ENCODE data around the gene SETD2.
A peak's percentile ranks its signal among the peaks of the same experiment; 100 is the strongest.

SETD2 gene

DNA sequence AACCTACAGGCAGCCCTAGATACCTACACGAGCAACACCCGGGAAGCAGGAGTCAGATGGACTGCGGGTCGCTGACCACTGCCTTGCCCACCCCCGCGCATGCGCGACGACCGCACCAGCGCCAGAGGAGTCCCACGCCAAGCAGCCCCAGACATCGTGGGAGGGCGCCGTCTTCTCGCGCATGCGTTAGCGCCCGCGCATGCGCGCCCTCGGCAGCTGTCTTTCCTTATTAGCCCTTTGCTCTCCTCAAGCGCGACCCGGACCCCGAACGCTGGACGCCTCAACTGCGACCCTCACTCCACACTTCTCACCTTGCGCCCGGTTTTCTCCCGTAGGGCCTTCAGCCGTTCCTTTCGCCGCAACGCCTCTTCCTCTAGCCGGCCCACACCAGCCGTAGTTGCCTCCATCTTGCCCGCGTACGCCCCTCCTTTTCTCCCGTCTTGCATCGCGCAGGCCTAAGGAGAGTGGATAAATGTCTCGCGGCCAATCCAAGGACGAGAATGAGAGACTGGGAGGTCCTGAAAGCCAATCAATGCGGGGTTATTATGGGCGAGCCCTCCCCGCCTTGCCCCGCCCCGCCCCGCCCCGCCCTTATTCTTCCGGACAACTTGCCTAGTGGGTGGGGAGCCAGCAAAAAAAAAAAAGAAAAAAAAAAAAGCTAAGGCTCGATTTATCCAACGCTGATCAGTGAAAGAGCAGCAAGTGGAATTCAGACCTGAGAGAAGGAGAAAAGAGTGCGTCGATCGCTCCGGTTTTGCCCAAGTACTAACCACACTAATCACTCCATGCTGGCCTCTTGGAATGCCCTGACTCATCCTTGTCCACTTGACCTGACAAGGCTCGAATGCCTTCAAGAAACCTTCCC lies 187.4 kb downstream of the SETD2 start, which contains the start of gene CCDC12:
TSS of gene CCDC12 (minus strand) at position 420 of the 865 bp plus-strand sequence. CDS start at position 407, 13 bp downstream.
- TF ChIP-seq, protein P1, sequence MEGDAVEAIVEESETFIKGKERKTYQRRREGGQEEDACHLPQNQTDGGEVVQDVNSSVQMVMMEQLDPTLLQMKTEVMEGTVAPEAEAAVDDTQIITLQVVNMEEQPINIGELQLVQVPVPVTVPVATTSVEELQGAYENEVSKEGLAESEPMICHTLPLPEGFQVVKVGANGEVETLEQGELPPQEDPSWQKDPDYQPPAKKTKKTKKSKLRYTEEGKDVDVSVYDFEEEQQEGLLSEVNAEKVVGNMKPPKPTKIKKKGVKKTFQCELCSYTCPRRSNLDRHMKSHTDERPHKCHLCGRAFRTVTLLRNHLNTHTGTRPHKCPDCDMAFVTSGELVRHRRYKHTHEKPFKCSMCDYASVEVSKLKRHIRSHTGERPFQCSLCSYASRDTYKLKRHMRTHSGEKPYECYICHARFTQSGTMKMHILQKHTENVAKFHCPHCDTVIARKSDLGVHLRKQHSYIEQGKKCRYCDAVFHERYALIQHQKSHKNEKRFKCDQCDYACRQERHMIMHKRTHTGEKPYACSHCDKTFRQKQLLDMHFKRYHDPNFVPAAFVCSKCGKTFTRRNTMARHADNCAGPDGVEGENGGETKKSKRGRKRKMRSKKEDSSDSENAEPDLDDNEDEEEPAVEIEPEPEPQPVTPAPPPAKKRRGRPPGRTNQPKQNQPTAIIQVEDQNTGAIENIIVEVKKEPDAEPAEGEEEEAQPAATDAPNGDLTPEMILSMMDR (IDR thresholded peaks at IDR 0.05; ENCODE audit: control insufficient read depth, extremely low read depth, insufficient read depth): 0 out of 2 replicates have a peak, but pooled peaks have one; percentile 1
- peak within 1 kb of the TSS; percentile 98 for H3K4me3 ChIP-seq (ENCODE audit: low read depth, low read length)

DNA sequence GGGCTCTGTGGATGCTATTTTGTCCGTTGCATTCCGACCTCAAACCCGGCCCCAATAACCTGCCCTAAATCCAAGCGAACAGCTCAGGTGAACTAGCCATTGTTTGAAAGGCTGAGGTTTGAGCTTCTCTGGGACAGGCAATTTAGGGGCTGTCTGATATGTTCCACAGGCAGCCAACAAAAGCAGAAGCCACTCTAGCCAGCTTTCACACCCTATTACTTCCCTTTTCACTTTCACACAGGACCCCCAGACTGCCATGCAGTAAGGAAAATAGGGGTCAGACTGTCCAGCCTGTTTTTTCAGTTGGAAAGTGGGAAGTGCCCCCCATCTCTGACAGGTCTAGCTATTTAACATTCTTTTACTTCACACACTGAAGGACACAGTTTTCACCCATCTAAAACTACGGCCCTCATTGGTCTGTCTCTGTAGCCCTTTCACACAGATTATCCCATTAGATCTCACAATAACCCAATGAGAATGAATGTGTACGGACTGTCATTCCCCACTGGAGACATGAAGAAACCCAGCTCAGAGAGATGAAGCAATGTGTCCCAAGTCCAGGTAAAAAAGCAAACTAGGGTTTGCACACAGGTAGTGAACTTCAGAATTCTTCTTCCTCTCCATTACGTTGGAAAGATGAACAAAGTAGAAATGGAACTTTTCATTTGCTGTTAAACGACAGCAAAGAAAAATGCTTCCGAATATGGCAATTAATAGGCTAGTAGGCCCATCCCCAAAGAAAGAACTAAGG lies 189.3 kb downstream of the SETD2 start:
- DNase-seq (ENCODE audit: low read depth): no peak
- no peak overlapping the region for H3K4me3 ChIP-seq (ENCODE audit: low read depth, low read length)
- TF ChIP-seq, protein P1 (IDR thresholded peaks at IDR 0.05; ENCODE audit: control insufficient read depth, extremely low read depth, insufficient read depth): no peak

More for the DNA sequence above, 187.4 kb downstream of the SETD2 start, which contains the start of gene CCDC12:
- DNase-seq (ENCODE audit: low read depth): peak; percentile 98

DNA sequence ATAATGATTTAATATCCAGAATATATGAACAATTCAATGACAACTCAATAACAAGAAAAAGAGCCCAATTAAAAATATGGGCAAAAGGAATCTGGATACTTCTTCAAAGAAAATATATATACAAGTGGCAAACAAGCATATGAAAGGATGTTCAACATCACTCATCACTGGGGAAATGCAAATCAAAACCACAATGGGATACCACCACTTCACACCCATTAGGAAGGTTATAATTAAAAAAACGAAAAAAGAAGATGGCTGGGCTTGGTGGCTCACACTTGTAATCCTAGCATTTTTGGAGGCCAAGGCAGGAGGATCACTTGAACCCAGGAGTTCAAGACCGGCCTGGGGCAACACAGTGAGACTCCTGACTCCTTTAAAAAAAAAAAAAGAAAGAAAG lies 191.5 kb downstream of the SETD2 start:
- H3K4me3 ChIP-seq (ENCODE audit: low read depth, low read length): no peak overlapping the region
- DNase-seq (ENCODE audit: low read depth): no peak
- TF ChIP-seq, protein P1 (IDR thresholded peaks at IDR 0.05; ENCODE audit: control insufficient read depth, extremely low read depth, insufficient read depth): no peak

DNA sequence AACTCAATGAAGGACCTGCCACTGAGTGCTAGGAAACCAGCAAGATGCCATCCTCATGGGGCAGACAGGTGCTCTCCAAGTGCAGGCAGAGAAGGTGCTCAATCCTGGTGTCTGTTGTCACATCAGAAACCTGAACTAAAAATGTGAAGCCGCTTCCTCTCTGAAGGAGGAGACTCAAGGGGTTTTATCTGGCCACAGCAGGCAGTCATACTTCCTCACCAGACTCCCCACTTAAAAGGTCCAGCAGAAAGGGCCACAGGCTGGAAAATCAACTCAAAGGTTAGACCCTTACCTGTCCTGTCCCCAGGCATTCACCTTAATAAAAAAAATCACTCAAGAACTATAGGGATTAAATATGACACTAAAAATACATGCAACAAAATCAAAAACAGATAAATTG lies 192.2 kb downstream of the SETD2 start:
- no peak for DNase-seq (ENCODE audit: low read depth)

DNA sequence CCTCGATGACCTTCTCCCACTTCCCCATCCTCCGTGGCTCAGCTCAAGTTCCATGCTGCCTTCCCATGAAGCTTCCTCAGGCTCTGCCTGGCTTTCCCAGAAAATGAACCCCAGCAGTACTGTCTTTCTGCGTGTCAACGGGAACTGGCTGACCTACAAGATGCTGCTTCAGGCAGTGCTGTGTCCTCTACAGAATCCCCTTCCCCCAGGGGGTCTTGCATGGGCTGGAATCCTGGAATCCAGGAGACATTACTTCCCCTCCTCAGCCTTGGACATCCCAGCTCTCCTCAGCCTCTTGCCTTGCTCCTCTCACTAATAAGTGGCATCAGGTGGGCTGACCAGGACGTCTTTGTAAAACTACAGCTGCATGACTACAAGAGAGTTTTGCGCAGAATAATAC lies 192.8 kb downstream of the SETD2 start:
- DNase-seq (ENCODE audit: low read depth): no peak
- no peak overlapping the region for H3K4me3 ChIP-seq (ENCODE audit: low read depth, low read length)
- TF ChIP-seq, protein P1 (IDR thresholded peaks at IDR 0.05; ENCODE audit: control insufficient read depth, extremely low read depth, insufficient read depth): no peak

More for the DNA sequence above, 192.2 kb downstream of the SETD2 start:
- TF ChIP-seq, protein P1 (IDR thresholded peaks at IDR 0.05; ENCODE audit: control insufficient read depth, extremely low read depth, insufficient read depth): no peak
- H3K4me3 ChIP-seq (ENCODE audit: low read depth, low read length): no peak overlapping the region

DNA sequence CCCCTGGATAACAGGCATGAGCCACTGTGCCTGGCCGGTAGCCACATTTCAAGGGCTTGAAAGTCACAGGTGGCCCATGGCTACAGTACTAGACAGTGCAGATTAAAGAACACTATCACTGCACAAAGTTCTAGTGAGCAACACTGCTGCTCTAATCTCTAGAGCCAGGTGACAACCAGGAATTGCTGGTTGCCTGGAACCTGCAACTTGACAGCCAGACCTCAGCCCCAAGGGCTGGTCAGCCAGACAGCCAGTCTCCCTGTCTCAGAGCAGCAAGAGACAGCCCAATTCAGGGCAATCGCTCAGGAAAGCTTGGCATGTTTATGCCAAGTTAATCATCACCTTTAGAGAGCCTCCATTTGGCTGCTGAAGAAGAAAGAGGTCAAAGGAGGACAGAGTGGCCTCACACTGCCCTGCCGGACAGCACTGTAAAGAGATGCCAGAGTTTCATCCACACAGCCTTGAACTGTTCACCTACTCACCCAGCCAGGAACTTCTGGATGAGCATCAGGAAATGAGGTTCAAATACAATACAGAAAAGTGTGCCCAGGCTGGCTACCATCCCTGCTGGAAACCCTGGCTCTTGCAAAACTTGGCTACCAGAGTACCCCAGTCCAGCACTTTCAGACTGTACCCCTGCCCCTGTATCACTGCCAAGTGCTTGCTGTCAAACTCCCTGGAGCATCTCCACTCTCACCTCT lies 193.4 kb downstream of the SETD2 start:
- no peak overlapping the region for H3K4me3 ChIP-seq (ENCODE audit: low read depth, low read length)
- TF ChIP-seq, protein P1 (IDR thresholded peaks at IDR 0.05; ENCODE audit: control insufficient read depth, extremely low read depth, insufficient read depth): no peak
- no peak for DNase-seq (ENCODE audit: low read depth)
